NCI-H82 (cell line): Measurements from ENCODE around the gene ZNF565.

Experiments used
- DNase-seq: peaks from one replicate; lab custom pipeline; 2025; lab: John Stamatoyannopoulos, UW

Gene ZNF565

DNA sequence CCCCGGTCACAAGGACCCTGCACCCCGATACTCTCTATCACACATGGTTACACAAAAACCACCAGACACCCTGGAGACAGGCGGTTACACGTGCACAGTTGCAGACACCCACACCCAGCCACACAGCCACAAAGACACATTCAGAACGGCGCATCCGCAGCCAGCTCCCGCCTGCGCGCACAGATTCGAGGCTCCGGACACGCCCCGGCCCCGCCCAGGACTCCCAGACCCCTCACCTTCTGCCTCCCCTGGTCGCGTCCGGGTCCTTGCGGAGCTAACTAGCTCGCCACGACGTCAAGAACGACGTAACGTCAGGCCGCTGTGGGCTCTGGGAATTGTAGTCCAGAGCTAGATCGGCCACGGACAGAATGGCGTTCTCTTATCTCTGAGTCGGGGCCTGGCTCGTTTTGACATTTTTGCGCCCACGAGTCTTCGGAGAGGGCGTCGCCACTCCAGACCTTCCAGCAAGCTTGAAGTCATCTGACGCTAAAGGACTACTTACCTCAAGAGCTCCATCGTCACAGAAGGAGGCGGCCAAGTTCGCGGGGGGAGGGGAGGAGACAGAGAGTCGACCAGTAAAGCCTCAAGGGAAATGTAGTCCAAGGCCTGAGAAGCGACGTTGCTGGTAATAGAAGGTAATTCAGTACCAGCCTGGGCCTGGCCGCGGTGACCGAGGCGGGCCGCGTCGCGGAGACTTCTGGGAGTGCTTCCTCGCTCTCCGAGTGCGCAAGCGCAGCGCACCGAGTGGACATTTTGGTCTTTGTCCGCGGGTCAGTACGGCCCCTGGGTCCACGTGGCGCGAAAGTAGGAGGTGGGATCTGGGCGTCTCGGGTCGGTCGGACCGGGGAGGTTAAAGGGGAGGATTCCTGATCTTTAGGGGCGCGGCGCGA lies at the start of gene ZNF565, which contains the start of gene ZNF146:
ZNF565 (minus strand) TSS at position 280 of the 890 bp plus-strand sequence. CDS start 12,680 bp downstream, outside the sequence.
ZNF146 (plus strand) TSS at position 721 of the 890 bp plus-strand sequence. CDS start 21,335 bp downstream, outside the sequence.
- DNase-seq: peak; percentile 100

DNA sequence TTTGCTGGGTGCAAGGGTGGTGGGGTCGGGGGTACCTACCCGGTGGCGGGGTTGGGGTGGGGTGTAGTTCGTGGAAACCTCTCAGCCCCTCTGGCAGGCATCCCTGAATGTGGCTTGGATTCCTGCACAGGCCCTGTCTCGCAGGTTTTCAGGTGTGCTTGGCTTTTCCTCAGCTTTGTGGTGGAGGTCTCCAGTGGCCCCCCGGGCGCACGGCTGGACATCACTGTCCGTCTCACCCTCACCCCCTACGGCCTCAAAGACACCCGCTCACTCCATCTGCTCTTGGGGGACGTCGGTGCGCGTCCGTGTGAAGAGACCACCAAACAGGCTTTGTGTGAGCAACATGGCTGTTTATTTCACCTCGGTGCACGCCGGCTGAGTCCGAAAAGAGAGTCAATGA lies 44.7 kb upstream of the ZNF565 start:
- DNase-seq: no peak

DNA sequence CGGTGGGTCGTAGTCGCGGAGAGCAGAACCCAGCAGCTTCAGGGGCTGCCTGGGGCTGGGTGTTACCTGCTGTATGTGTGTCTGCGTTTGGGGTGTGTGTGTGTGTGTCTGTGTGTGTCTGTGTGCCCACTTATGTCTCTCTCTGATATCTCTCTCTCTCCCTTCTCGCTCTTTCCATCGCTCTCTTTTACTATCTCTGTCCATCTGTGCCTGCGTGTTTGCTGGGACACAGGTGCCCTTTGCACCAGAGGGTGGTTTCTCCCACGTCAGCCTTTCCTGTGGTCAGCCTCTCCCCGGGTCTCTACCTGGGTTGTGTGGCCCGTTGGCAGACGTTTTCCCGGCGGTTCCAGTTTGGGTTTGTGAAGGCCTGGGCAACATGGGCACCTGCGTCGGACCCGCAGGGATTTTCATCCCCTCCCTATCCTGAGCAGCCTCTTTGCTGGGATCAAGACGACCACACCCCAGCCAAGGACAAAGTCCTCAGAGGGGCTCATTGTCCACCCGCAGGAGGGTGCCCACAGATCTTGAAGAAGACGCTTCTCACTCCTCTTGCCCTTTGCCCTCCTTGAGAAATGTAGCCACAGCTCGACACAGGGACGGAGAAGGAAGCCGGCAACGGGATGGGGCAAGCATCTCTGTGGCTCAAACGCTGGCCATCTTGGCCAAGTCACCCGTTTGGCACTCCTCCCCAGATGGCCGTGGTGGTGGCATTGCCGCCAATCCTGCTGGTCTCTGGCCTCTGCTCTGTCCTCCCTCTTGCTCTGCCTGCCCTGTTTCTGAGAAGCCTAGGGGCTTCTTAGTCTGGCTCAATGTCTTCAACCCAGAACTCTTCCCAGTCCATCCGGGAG lies 43.8 kb upstream of the ZNF565 start:
- no peak for DNase-seq

DNA sequence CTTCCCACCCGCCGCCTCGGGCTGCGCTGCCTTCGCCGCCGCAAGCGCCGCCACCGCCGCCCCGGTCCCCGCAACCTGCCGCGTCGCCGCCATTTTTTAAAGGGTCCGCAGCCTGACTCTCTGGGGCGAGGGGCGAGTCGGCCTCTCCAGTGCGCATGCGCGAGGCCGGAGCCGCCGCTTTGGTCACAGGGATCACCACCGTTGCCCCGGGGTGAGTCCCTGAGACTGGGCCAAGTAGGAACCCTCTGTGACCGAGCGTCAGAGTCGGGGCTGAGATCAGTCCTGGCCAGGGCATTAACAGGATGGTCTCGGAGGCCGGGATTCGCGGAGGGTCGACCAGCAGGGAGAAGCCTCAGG lies 43.0 kb upstream of the ZNF565 start:
- no peak for DNase-seq

DNA sequence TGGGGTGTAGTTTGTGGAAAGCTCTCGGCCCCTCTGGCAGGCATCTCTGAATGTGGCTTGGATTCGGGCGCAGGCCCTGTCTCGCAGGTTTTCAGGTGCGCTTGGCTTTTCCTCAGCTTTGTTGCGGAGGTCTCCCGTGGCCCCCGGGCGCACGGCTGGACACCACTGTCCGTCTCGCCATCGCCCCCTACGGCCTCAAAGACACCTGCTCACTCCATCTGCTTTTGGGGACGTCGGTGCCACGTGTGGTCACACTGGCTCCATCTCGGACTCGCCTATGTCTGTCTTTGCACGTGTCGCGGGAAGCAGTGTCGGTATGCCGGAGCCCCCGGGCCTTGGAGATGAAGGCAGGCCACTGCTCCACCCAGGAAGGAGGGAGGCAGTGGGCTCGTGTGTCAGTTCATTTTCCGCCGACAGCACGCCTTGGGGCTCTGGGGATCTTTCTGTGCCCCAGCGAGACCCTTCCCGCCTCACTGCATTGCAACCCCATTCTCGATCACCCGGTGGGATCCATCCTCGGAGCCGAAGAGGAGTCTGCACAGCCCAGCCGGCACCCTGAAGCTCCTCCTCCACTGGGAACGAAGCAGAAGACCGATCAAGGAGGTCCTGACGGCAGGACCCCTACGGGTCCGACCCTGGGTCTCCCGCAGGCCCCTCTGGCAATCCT lies 42.5 kb upstream of the ZNF565 start:
- DNase-seq: no peak

DNA sequence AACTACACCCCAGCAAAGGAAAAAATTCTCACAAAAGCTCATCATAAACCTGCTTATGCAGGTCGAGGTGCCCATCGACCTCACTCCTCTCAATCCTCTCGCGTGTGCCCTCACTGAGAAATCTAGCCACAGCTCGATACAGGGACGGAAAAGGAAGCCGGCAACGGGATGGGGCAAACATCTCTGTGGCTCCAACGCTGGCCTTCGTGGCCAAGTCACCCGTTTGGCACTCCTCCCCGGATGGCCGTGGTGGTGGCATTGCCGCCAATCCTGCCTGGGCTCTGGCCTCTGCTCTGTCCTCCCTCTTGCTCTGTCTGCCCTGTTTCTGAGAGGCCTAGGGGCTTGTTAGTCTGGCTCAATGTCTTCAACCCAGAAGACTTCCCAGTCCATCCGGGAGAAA lies 41.6 kb upstream of the ZNF565 start:
- no peak for DNase-seq

DNA sequence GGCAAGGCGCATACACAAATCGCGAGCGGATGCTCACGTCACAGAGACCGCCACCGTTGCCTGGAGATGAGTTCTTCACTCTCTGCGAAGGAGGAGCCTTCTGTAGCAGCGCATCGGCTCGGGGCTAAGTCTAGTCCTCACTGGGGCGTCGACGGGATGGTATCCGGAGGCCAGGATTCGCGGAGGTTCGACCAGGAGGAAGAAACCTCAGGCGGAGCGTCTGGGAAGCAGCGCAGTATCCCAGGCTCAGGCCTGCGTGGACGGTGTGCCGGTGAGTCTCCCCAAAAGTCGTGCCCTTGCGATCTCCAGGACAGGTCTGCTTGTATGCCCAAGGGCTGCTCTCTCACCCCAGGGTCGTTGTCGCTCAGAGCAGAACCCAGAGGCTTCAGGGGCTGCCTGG lies 40.9 kb upstream of the ZNF565 start:
- DNase-seq: no peak

DNA sequence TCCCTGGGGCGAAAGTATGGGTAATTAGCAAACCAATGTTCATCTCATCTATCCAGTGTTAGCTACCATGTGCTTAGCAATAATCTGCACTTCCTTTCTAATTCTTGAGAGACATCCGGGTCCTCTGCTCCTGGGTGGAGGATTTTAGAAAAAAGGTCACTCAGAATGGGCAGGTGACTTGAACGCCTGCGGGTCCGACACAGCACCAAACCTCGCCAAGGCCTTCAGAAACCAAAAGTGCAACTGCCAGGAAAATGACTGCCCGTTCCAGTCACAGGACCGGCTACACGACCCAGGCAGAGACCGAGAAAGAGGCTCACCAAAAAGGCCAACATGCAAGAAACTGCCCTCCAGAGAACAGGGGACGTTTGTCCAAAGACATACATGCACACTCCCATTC lies 40.4 kb upstream of the ZNF565 start:
- no peak for DNase-seq

DNA sequence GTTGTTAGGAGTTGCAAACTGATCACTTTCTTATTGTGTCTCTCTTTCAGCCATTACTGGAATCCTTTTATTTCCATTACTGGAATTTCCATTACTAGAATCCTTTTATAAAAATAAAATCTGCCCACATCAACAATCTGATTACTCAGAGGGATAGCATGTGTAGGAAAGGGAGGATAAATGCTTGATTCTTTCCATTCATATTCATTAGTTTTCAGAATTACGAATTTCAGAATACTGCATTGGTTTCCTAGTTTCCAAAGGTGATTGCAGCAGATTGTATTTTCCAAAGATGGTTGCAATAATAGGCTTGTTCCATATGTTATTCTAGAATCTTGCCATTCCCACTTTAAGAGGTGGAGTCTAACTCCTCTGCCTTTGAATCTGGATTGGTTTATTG lies 37.6 kb upstream of the ZNF565 start:
- no peak for DNase-seq

DNA sequence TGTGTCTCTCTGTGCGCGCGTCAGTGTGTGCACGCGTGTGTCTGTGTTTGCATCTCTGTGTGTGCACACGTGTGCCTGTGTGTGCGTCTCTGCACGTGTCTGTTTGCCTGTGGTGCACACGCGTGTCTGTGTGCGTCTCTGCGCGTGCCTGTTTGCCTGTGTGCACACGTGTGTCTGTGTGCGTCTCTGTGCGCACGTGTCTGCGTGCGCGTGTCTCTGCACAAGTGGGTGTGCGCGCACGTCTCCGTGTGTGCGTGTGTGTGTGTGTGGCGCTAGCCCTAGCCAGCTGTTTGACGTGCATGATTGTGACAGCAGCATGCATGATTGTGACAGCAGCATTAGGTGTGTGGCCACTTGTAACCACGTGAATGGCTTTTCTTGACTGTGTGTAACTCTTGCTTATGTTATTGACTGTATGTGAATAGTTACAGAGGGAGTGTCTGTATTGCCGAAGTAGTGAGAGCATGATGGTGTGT lies 31.6 kb upstream of the ZNF565 start:
- no peak for DNase-seq

DNA sequence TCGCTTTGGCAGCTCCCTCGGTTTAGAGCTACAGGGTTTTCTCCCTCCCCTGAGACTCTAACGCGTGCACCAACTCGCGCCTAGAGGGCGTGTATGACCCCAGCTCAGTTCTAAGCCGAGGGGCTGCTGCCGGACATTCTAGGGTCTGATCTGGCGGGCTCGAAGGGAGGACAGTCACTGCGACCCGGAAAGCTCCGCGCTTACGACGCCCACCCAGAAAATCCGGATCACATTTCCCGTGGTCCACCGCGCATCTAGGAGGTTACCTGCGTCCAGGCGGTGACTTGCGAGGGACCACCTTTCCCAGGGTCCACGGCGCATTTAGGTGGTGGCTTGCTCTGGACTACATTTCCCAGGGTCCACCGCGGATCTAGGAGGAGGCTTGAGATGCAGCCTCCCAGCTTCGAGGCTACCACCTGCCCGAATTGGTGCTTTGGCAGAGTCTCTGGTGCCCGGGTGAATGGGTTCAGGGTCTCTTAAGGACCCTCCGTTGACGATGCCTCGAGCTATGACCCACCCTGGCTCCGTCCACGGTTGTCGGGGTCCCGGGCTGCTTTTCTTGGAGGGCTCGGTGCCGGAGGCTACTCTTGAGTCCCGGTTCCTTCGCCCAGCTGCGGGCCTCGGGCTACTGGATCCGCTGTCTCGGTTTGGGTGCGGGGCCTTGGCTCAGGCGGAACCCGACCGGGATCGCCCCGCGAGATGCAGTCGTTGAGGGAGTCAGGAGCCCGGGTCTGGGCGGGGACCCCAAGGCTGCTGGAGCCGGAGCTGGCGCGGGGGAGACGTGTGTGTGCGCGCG lies 30.9 kb upstream of the ZNF565 start:
- no peak for DNase-seq

DNA sequence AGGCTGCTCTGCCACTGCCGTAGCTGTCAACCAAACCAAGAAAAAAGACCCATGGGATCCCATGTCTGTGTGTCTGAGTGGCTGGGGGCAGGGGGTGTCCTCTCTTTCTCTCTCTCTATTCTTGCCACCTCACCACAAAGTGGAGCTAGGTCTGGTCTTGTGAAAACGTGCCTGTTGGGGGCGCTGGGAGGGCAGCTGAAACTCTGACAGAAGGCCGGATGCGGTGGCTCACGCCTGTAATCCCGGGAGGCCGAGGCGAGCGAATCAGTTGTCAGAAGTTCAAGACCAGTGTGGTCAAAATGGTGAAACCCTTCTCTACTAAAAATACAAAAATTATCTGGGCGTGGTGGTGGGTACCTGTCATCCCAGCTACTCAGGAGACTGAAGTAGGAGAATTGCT lies 29.6 kb upstream of the ZNF565 start:
- DNase-seq: no peak

DNA sequence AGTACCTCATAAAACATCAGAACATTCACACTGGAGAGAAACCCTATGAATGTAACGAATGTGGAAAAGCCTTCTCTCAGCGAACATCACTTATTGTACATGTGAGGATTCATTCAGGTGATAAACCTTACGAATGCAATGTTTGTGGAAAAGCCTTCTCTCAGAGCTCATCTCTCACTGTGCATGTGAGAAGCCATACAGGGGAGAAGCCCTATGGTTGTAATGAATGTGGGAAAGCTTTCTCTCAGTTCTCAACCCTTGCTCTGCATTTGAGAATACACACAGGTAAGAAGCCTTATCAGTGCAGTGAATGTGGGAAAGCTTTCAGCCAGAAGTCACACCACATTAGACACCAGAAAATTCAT lies 22.5 kb upstream of the ZNF565 start:
- no peak for DNase-seq

DNA sequence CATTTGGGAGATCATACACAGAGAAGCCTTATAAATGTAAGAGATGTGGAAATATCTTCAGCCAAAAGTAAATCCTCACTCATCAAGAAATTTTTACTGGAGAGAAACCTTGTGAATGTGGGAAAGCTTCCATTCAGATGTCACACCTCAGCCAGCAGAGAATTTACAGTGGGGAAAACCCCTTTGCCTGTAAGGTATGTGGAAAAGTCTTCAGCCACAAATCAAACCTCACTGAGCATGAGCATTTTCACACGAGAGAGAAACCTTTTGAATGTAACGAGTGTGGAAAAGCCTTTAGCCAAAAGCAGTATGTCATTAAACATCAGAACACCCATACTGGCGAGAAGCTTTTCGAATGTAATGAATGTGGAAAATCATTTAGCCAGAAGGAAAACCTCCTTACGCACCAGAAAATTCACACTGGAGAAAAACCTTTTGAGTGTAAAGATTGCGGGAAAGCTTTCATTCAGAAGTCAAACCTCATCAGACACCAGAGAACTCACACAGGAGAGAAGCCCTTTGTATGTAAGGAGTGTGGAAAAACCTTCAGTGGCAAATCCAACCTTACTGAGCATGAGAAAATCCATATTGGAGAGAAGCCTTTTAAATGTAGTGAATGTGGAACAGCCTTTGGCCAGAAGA lies 22.0 kb upstream of the ZNF565 start:
- DNase-seq: no peak

DNA sequence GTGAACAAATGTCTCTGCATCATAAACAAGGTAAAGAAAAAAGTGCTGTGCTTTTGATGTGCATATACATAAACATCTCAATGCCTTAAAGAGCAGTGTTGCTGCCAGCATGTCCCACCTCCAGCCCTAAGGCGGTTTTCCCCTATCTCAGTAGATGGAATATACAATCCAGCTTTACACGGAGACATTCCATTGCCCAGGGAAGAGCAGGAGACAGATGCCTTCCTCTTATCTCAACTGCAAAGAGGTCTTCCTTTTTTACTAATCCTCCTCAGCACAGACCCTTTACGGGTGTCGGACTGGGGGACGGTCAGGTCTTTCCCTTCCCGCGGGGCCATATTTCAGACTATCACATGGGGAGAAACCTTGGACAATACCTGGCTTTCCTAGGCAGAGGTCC lies 19.2 kb upstream of the ZNF565 start:
- peak; percentile 63 for DNase-seq

DNA sequence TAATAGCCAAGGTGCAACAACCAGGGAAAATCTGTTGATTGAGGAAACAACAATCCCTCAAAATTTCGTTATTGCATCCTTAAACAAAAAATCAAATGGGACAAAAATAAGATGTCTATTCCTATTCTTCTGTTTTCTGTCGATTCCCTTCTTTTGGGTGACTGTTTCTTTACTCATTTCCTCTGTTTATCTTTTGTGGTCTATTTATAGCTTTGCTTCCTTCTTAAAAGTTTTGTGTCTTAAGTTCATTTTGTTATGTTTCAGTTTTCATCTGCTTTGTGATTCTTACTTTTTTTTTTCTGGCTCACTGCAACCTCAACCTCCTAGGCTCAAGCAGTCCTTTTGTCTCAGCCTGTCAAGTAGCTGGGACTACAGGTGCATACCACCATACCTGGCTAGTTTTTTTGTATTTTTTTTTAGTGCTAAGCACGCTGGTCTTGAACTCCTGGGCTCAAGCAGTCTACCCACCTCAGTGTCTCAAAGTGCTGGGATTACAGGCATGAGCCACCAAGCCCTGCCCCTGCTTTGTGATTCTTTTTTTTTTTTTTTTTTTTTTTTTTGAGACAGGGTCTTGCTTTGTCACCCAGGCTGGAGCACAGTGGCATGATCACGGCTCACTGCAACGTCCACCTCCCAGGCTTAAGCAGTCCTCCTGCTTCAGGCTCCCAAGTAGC lies 10.9 kb upstream of the ZNF565 start:
- no peak for DNase-seq

DNA sequence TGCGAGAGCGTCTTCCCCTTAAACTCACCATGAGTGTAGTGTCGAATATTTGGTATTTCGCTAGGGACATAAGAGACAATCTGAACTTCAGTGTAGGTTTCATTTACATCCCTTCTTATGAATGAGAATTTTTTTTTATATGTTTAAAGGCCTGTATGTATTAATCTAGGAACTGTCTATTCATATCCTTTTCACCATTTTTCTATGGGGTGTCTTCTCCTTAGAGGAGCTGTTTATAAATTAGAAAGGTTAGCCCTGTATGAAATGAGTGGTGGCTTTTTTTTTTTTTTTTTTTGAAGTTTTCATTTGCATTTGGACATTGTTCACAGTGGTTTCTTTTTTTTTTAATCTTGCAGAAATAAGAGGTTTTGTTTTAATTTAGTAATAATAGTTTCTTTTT lies 8.0 kb upstream of the ZNF565 start:
- no peak for DNase-seq

DNA sequence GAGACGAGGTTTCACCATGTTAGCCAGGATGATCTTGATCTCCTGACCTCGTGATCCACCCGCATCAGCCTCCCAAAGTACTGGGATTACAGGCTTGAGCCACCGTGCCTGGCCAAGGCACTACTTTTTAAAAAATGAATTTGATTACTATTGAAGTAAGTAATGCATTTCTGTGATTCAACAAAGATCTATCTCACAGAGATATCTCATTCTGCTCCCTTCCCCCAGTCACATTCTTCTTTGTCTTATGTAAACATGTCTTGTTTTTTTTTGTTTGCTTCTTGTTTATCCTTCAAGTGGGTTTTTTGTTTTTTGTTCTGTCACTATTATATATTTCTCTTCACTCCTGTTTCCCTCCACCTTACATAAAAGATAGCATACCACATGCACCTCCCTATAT lies 7.0 kb upstream of the ZNF565 start:
- no peak for DNase-seq

DNA sequence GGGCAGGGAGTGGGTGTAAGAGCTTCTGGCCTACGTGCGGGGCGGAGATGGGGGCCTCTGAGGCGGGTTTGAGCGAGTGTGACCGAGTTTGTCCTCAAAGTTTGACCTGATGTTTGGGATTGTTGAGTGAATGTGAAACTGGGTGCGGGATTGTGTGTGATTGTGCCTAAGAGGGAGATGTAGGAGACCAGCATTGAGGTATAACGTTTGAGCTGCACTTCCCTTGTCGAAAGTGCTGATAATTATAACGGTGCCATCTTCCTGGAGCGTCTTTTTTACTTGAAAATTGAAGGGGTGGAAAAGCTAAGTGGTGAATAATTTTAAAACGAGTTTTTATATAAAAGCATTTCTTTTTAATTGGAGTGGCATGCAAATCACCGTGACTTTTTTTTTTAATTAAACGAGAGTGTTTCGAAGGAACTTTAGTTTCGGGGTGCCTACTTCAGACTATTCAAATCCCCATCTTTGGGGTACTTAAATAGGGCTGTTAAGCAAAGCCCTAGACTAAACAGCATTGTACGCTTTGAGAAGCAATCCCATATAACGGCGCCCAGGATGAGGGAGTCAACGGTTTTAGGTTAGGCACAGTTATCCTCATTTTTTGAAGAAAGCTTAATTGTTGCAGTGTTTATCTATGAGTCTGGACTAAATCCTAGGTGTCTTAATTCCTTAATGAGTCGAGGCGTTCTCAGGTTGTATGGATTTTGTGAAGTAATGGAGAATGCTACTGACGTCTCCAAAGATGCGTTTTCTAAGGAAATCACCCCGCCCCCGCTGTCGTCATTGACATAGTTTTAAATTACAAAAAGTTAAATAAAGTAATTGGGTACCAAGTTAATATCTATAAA lies 1.0 kb upstream of the ZNF565 start:
- DNase-seq: peak; percentile 51

DNA sequence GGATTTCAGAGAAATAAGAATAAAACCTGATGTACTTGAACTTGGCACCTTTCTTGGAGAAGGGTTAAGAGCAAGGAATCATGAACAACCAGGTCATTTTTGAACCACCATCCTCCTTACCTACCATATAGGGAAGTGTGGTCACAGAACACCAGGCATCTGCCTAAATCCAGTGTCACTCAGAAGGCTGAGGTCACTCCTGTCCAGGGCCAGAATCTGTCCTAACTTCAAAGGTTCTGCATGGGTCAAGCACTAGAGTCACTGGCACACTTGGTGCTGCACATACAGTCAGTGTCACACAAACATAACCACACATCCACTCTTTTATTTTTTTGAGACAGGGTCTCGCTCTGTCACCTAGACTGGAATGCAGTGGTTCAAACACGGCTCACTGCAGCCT lies 1.6 kb downstream of the ZNF565 start:
- DNase-seq: no peak
